HG03575 (cell line): ENCODE data around the gene COBLL1.
"Not testable (repeated sequence)": the region's sequence is repeated elsewhere in the genome, so short reads cannot be mapped to it uniquely, and the experiment has no call there.

ENCODE experiments used
- ATAC-seq: cut with Tn5 transposase; IDR thresholded peaks from one replicate; pipeline ENCODE4 v1.9.1; 2021; ENCODE audit not compliant: unreplicated experiment, insufficient number of reproducible peaks, low FRiP score; ENCODE audit errors: extremely low read depth

Gene COBLL1

DNA sequence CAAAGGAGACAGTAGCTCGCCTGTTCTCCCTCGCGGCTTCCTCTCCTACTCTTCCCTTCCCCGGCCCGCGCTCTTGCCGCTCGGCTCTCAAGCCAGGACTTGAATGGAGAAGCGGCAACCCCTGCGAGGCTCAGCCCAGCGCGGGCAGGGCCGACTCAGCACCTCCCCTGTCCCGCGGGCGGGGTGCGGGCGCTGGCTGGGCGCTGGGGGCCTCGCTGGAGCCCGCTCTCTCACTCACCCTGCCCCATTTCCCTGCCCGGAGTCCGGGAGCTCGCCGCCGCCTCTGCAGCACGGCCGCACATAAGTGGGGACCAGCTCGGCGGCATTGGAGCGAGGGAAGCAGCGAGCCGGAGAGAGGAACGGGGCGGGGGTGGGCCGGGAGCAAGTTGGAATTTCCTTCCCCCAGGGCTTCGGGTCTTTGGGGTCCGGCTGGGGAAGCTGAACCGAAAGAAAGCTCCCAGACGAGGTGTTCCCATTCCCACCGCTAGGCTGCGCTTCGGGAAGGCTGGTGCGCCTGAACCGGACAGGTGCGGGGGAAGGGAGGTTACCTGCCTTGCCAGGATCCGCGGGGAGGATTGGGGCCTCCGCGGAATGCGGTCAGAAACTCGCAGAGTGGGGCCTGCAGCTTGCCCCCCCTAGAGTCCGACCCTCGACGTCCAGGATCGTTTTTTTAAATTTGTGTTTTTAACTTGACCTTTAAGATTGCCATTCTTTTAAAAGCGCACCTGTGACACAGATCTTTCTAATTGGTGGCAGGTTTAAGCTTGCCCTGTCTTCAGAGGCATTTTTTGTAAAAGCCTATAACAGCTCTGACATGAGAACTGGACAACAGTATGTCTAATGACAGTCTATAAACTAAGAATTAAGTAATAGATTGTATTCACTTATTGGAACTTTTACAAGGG, at the start of gene COBLL1:
Gene COBLL1 (minus strand): TSS at position 105 of the 905 bp plus-strand sequence. CDS start 627 bp downstream, outside the sequence.
- no peak for ATAC-seq

- ATAC-seq = no peak
Observed at GRCh38 chr2:164890544-164890943, 48.9 kb upstream of the COBLL1 start.

DNA sequence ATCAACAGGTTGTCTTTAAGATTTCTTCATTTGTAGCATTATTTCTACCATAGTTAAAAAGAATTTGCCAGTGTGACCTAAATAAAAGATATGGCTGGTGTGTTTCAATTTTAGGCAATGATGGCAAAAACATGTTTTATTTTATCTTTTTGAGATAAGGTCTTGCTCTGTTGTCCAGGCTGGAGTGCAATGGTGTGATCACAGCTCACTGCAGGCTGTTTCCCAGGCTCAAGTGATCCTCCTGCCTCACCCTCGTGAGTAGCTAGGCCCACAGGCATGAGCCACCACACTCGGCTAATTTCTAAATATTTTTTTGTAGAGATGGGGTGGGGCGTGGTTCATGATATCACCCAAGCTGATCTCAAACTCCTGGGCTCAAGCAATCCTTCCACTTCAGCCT, 47.0 kb upstream of the COBLL1 start:
- no peak for ATAC-seq

DNA sequence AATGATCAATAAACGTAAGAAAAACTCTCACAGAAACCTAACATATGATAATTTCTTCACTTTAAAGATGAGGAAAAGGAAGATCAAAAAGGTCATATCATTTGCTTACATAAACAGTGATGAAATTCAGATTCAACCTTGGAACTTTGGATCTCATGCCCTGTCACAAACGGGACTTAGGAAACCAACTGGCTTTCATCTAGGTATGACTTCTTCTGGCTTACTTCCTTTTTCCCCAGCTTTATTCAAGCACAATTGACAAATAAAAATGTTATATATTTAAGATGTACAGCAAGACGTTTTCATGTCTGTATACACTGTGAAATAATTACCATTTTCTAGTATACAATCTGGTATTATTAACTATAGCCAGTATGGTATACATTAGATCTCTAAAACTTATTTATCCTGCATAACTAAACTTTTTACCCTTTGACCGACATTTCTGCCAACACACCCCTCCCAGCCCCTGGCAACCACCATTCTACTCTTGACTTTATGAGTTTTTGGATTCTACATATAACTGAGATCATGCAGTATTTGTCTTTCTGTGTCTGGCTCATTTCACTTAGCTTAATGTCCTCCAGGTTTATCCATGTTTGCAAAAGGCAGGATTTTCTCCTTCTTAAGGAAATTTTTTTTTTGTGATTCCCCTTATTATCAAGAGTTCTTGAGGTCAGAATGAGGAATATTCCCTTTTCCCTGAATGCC, 46.0 kb upstream of the COBLL1 start:
- ATAC-seq = no peak

DNA sequence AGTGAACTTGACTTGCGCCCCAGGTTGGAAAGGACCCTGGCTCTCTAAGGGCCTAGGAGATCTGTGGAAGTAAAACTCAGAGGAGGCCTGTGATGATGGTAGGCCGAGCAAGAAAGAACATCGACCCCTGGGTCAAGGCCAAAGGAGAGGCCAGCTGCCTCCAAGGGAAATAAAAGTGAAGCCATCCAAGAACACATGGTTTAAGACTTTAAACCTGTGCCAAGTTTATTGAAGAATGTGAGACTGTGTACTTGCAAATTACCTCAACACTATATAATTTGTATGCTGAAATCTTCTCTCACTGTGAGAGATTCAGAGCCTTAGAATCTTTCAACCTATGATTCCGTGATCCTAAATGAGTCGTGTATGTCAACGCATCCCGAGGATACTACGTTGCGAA, 40.7 kb upstream of the COBLL1 start:
- ATAC-seq = no peak

GRCh38 chr2:164881524-164881923, 39.9 kb upstream of the COBLL1 start:
- no peak for ATAC-seq

DNA sequence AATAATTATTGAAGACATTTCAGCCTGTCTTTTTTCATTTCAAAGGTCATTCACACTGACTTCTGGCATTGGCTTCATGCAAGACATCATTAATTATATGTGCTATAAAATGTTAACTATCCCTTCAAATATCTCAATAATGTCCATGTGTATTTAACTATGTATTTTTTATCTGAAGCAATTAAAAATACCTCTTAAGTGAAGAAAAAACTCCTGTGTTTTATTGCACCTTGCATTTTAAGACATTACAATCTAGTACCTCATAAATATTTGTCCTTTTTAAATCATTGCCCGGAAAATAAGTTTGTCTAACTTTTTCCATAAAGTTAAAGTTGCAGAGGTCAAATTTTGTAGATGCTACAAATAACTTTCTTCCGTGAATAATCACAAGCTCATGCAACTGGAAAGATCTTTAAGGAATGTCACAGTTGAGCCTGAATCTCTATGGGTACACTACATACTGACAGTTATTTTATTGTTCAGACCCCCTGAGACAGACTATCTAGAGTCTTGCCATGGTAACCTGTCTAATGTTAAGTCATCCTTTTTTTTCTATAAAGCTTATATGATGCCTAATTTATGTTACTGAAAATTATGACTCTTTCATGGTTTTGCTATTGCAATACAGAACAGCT, 38.4 kb upstream of the COBLL1 start:
- ATAC-seq = no peak

DNA sequence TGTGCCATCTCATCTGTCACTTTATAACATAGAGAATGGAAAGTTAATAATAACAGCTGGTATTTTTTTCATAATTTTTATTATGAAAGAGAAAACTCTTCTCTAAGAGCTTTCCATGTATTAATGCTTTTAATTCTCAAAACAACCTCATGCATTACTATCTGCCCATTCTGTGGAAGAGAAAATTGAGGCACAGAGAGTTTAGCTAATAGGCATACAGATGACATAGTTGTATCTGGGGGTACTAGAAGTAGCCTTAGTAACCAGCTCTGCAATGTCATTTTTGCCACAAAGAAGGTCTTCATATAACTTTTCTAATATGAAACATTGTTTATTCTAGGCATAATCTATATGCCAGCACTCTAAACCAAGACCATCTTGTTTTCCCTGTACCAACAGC, 36.3 kb upstream of the COBLL1 start:
- no peak for ATAC-seq

GRCh38 chr2:164877169-164877568, 35.5 kb upstream of the COBLL1 start:
- ATAC-seq = no peak

- no peak for ATAC-seq
Observed at GRCh38 chr2:164875334-164876205, 33.9 kb upstream of the COBLL1 start.

DNA sequence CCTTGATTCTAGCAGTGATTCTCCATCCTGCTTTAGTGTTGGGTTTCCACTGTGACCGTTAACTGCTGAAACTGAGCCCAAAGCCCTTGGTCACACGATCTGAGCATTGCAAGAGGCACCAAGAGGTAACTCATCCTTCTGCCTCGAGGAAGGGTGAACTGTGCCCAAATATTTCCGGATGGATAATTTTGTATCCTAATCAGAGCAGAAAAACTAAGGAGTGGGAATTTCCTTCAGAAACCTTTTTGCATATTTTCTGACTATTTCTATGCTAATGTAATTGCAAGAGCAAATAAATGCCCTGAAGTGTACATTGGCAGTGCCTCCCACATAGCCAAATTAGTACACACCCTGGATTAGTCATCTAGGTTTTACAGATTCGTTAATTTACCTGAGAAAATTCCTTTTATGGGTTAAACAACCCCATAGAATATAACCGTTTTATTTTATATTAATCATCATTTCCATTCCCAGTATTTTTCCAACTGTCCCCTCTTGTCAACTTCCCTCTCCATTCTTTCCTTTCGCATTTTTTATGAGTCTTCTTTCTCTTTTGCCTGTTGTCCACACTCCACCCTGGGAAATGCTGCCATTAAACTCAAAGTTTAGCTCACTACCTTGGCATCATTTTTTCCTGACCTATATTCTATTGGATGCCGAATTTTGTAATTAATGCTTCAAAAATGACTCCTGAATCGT, 31.7 kb upstream of the COBLL1 start:
- ATAC-seq = no peak

DNA sequence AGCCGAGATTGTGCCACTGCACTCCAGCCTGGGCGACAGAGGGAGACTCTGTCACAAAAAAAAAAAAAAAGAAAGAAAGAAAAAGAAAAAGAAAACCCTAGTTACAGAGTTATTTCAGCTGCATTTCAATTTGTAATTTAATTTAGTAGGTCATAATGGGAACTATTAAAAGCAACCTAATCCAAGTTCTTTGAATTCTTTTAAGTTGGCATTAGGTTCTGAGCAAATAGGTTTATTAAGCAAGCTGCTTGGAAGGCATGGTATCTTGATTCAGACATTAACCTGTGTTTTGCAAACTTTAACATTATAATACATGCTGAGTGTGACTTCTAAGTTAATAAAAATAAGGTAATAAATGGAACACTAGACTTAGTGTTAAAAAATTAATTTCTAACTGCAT, 29.8 kb upstream of the COBLL1 start:
- ATAC-seq = no peak

GRCh38 chr2:164869420-164869772, 27.8 kb upstream of the COBLL1 start:
- ATAC-seq = no peak

DNA sequence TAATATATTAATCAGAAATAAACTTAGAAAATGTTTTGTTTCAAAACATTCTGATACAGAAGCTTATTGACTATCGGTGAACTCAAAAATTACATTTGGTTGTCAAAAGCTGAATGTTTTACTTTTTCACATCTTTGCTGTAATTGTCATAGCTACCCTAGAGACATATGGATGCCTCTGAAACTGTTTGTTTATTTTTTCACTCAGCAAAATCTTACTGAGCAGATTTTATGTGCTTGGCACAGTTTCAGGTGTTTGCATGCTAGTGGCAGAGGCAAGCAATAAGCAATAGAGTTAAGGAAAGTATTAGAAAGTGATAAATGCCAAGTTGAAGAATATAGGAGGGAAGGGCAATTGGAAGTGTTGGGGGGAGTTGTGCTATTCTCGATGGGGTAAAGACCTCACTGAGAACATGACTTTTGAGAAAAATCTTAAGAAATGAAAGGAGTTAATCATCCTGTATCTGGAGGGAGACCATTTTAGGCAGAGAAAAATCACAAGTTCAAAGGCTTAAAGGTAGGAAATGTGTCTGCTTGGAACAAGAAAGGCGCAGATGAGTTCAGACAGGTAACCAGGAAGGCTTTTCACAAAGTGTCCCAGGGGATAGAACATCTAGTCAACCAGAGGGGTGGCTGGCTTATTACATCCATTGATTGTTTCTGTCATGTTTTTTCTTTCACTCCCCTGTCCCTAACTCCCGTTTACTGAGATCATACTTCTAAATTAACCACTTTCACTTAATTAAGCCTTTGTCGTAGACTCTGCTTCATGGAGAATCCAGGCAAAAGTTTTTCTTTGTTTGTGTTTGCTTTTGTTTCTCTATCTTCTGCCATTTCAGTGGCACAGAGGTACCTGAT, 27.2 kb upstream of the COBLL1 start:
- no peak for ATAC-seq

GRCh38 chr2:164867779-164868397, 26.3 kb upstream of the COBLL1 start:
- ATAC-seq = no peak

- ATAC-seq = not testable (repeated sequence)
Observed at GRCh38 chr2:164866381-164866780, 24.8 kb upstream of the COBLL1 start.

DNA sequence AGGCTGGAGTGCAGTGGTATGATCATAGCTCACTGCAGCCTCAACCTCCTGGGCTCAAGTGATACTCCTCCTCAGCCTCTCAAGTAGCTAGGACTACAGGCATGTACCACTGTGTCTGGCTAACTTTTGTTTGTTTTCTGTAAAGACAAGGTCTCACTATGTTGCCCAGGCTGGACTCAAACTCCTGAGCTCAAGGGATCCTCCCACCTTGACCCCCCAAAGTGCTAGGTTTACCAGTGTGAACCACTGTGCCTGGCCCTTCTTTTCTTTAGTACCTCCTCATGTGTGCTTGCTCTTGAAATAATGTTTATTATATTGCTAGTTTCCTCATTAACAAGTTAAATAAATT, 19.0 kb upstream of the COBLL1 start:
- ATAC-seq = no peak
